Esophagus squamous epithelium (tissue), 5 donors: ENCODE results near the gene MRPL57. TPM values are rescaled to one million over a fixed set of nuclear protein-coding genes. Genes with fewer than 3 reads are reported as not detected.
A peak's percentile ranks its signal among the peaks of the same experiment; 100 is the strongest.

Source experiments
- DNase-seq: peaks from one replicate; lab custom pipeline; 2025; lab: John Stamatoyannopoulos, UW
- H3K27ac ChIP-seq, 4 donors: fragments of 200-600 bp; sonication (generic); one replicate each; pipeline ENCODE4 v1.5.1; 2016 to 2019; ENCODE audit warnings: mild to moderate bottlenecking in 1 of 4
- H3K27me3 ChIP-seq, 4 donors: fragments of 200-600 bp; sonication (generic); 1 replicate in 3 of 4; 2 replicates in 1 of 4; pipeline versions ENCODE4 v1.5.1 to v1.6.0; 2017 to 2021; ENCODE audit warnings: antibody characterized with exemption in 1 of 4
- H3K36me3 ChIP-seq, 3 donors: fragments of 200-600 bp; sonication (generic); one replicate each; pipeline ENCODE4 v1.5.1; 2016 to 2019
- H3K4me1 ChIP-seq, 3 donors: fragments of 200-600 bp; sonication (generic); one replicate each; pipeline ENCODE4 v1.5.1; 2017 to 2019
- H3K4me3 ChIP-seq, 4 donors: fragments of 200-600 bp; sonication (generic); 1 replicate in 3 of 4; 2 replicates in 1 of 4; pipeline ENCODE4 v1.5.1; 2016 to 2019; ENCODE audit warnings: mild to moderate bottlenecking in 2 of 4, moderate library complexity in 1 of 4
- H3K9me3 ChIP-seq, 3 donors: fragments of 200-600 bp; sonication (generic); one replicate each; pipeline ENCODE4 v1.5.1; 2016 to 2019
- POLR2A ChIP-seq, 4 donors: fragments of 450-650 bp; IDR thresholded peaks; one replicate each; pipeline ENCODE4 v1.6.1; 2017; ENCODE audit warnings: antibody characterized with exemption in 4 of 4, mild to moderate bottlenecking in 4 of 4, moderate library complexity in 3 of 4
- WGBS, 2 donors: methylation state at CpG; one replicate each; pipeline ENCODE4 v1.1.5; 2018; 5-methylcytosine and 5-hydroxymethylcytosine counted together
- intact Hi-C: fragments of 100-400 bp; cut with DNase I; formaldehyde crosslinking; loops from one replicate; pipeline ENCODE4 v1.15.0; 2022
- total RNA-seq, 4 donors: library from RNA; depleted of rRNA; stranded (reverse); fragments of >200 nt; gene quantifications; one replicate each; pipeline ENCODE4 v1.1.0, GENCODE V29; 2016
- TF ChIP-seq, protein P1 (sequence below), 6 experiments: fragments of 450-650 bp in 4 of 6; fragments of 200-600 bp in 2 of 6; sonication (generic) in 2 of 6; IDR thresholded peaks; one replicate each; pipeline ENCODE4 v1.5.1; 2016 to 2019; ENCODE audit warnings: antibody characterized with exemption in 6 of 6, mild to moderate bottlenecking in 4 of 6, moderate library complexity in 4 of 6
- donor health status: DM: yes; HTN: yes; CAD: no.

MRPL57 gene
- total RNA-seq, 4 donors from 2014 or later = 26.2 to 38.6 (median 30.8) TPM

DNA sequence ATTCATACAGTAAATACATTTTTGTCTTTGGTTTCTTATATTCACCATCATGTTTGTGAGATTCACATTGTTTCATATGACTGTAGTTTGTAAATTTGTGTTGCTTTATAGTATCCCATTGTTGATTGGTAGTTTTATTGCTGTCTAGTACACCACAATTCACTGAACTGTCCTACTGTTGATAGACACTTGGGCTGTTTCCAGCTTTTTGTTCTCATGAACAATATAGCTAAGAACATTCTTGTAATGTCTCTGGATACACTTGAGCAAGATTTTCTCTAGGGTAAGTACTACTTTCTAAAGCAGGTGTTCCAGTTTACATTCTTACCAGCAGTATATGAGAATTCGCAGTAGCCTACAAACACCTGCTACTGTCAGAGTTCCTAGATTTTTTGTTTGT lies 37.9 kb upstream of the MRPL57 start:
- Histone ChIP-seq H3K9me3 (no peaks in the 10 kb centered on the region), H3K27ac (no peak overlapping the region), H3K27me3 (no peaks in the 10 kb centered on the region), H3K4me3 (no peak overlapping the region), H3K36me3 (peaks cover 0 to 17% (median 0%) of the 10 kb centered on the region in 3 donors), H3K4me1 (peaks cover 0 to 37% (median 21%) of the 10 kb centered on the region in 3 donors)
- intact Hi-C loops = no loop called here
- WGBS, 2 donors = 83 to 92% methylated on average over 1 of the region's 1 CpG
- no peak for DNase-seq
- no peak for TF ChIP-seq POLR2A (IDR thresholded peaks at IDR 0.05)
- TF ChIP-seq, protein P1, sequence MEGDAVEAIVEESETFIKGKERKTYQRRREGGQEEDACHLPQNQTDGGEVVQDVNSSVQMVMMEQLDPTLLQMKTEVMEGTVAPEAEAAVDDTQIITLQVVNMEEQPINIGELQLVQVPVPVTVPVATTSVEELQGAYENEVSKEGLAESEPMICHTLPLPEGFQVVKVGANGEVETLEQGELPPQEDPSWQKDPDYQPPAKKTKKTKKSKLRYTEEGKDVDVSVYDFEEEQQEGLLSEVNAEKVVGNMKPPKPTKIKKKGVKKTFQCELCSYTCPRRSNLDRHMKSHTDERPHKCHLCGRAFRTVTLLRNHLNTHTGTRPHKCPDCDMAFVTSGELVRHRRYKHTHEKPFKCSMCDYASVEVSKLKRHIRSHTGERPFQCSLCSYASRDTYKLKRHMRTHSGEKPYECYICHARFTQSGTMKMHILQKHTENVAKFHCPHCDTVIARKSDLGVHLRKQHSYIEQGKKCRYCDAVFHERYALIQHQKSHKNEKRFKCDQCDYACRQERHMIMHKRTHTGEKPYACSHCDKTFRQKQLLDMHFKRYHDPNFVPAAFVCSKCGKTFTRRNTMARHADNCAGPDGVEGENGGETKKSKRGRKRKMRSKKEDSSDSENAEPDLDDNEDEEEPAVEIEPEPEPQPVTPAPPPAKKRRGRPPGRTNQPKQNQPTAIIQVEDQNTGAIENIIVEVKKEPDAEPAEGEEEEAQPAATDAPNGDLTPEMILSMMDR (IDR thresholded peaks at IDR 0.05) = no peak

DNA sequence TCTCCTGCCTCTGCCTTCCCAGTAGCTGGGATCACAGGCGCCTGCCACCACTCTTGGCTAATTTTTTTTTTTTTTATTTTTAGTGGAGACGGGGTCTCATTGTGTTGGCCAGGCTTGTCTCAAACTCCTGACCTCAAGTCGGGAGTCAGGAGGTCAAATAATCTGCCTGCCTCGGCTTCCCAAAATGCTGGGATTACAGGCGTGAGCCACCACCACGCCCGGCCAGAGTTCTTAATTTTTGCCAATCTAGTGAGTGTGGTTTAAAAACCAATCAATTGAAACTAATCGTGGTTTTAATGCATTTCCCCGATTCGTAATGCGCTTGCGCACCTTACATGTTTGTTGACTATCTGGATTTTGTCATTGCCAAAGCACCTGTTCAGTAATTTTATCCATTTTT lies 37.1 kb upstream of the MRPL57 start:
- H3K36me3 ChIP-seq = peaks cover 0 to 25% (median 0%) of the 10 kb centered on the region in 3 donors
- no peaks in the 10 kb centered on the region for H3K9me3 ChIP-seq
- no peak for TF ChIP-seq POLR2A (IDR thresholded peaks at IDR 0.05)
- TF ChIP-seq, protein P1 (IDR thresholded peaks at IDR 0.05) = no peak
- peaks cover 8 to 45% (median 26%) of the 10 kb centered on the region in 3 donors for H3K4me1 ChIP-seq
- peak overlapping the region in 1 of 4 donors; percentile 94 for H3K27ac ChIP-seq
- 83 to 85% methylated on average over 11 to 12 of the region's 12 CpGs for WGBS, 2 donors
- no peaks in the 10 kb centered on the region for H3K27me3 ChIP-seq
- intact Hi-C loops = no loop called here
- DNase-seq = no peak
- H3K4me3 ChIP-seq = peak overlapping the region; percentile 62 to 82 (median 70)

DNA sequence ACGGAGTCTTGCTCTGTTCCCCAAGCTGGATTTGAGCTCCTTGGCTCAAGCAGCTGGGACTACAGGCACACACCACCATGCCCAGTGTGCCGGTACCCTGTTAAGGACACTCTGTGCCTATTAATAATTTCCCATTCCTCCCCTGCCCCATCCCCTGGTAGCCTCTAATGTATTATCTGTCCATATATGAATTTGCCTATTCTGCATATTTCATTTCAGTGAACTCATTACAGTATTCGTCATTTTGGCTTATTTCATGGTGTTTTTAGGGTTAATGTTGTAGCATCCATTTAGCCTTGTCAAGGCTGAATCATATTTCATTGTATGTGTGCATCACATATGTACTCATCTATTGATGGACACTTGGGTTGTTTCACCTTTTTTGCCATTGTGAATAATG lies 33.7 kb upstream of the MRPL57 start:
- Histone ChIP-seq H3K27me3 (no peaks in the 10 kb centered on the region), H3K4me1 (peaks cover 8 to 64% (median 26%) of the 10 kb centered on the region in 3 donors), H3K9me3 (no peaks in the 10 kb centered on the region), H3K4me3 (no peak overlapping the region), H3K27ac (no peak overlapping the region), H3K36me3 (peaks cover 0 to 59% (median 13%) of the 10 kb centered on the region in 3 donors)
- 84 to 92% methylated on average over 3 of the region's 3 CpGs for WGBS, 2 donors
- no peak for TF ChIP-seq POLR2A (IDR thresholded peaks at IDR 0.05)
- TF ChIP-seq, protein P1 (IDR thresholded peaks at IDR 0.05) = no peak
- no peak for DNase-seq
- intact Hi-C loops = no loop called here

DNA sequence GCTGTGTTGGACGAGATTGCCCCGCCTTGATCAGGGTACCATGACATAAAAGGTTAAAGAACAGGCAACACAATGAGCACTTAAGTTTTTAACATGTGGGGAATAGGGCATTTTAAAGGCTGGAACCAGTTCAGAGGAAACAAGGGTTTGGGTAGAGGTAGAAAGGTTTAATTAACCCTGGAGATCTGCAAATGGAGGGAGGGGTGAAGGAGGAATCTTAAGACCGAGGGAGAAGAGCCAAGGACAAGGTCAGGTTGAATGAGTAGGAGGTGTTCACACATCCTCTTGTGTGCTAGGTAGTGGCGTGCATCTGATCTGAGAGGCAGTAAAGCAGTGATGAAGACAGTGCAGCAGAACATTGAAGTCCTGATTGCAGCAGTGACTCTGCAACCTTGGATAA lies 28.6 kb upstream of the MRPL57 start:
- Histone ChIP-seq H3K4me1 (peaks cover 6 to 34% (median 8%) of the 10 kb centered on the region in 3 donors), H3K9me3 (no peaks in the 10 kb centered on the region), H3K27me3 (no peaks in the 10 kb centered on the region), H3K27ac (no peak overlapping the region), H3K36me3 (peaks cover 0 to 67% (median 14%) of the 10 kb centered on the region in 3 donors), H3K4me3 (no peak overlapping the region)
- TF ChIP-seq, protein P1 (IDR thresholded peaks at IDR 0.05) = no peak
- TF ChIP-seq POLR2A (IDR thresholded peaks at IDR 0.05) = no peak
- intact Hi-C loops = no loop called here
- WGBS, 2 donors = 68 to 75% methylated on average over 4 of the region's 4 CpGs
- no peak for DNase-seq

DNA sequence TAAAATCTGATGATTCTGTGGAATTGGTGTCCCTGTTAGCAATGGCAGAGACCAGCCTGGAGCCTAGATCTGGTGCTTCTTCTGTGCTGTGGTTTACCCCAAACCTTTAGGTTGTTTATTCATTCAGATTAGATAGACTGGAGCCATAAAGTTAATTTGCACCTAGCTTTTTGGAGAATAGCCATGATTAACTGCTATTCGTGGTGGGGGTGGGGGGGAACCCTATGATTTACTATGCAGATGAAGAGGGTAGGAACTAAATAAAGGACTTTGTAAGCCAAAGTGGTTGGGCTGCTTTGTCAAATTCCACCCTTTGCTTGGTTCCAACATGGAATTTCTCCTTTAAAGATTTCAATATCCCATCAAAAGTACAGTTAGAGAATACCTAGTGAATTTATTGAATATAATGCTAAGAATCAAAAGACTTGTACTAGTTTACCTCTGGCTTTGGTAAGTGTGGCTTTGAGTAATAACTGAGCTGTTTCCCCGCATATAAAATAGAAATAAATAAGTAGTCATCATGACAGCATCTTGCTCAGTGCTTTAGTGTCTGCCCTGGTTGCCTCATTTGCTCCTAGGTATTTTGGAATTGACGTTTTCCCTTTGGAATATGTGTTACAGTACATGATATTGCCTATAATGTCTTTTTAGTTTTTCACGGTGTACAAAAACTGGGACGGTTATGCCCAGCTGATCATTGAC lies 27.8 kb upstream of the MRPL57 start:
- intact Hi-C loops = no loop called here
- Histone ChIP-seq H3K9me3 (no peaks in the 10 kb centered on the region), H3K27ac (no peak overlapping the region), H3K4me1 (peaks cover 5 to 25% (median 7%) of the 10 kb centered on the region in 3 donors), H3K36me3 (peaks cover 0 to 58% (median 14%) of the 10 kb centered on the region in 3 donors), H3K27me3 (no peaks in the 10 kb centered on the region), H3K4me3 (no peak overlapping the region)
- WGBS, 2 donors = 62 to 86% methylated on average over 4 to 5 of the region's 5 CpGs
- no peak for DNase-seq
- no peak for TF ChIP-seq POLR2A (IDR thresholded peaks at IDR 0.05)
- TF ChIP-seq, protein P1 (IDR thresholded peaks at IDR 0.05) = no peak
